HK-2 (cell line): ENCODE data around the gene IFNL2.

ENCODE experiments used
- DNase-seq: peaks from one replicate; pipeline ENCODE4 v3.0.0-alpha.2; 2018; ENCODE audit not compliant: unreplicated experiment

The IFNL2 gene

DNA sequence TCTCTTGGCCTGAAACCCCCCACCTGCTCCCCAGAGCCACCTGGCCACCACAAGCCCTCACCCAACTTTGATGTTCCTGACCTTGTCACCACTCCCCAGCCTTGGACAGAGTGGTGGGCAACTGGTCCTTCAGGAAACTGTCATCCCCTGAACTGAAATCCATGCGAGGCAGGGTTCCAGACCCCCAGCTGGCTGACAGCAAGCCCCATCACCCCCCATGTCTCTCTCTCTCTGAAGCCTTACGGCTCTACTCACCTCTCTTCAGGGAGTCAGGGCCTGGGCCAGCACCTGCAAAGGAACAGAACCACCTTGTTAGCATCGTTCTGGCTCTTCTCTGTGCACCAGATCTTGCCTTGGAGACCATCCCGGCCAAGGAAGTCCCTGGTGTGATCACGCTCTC is 49.9 kb downstream of the IFNL2 start:
- no peak for DNase-seq

GRCh38 chr19:39318690-39319089 is 50.5 kb downstream of the IFNL2 start:
- no peak for DNase-seq

DNA sequence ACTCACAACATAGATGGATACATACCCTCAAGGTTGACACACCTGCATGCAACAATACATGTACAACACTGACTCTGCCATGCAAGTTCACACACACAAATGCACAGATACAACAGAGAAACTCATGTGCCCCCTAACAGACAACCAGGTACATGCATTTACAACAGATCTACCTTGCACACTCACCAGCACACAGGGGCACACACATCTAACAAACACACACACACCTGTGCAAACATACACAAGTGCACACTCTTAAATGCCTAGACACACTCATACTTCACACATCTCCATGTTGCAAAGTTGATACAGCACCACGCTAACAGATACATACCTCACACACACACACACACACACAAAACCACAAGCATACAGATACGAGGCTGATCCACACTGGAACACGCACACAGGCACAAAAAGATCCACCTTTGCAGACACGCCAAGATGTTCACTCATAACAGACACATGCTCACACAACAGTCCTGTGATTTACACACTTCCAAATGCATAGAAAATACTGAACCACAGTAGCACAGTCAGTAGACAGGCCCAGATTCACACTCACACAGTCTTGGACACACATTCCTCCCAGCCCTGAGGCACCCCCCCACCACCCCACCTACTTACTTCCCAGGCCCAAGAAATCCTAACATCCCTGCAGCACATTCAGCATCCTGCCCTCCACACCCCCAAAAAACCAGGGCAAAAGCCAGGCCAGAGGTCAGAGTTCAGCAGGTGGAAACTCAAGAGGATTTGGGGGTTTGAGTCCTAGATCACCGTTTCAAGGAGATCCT is 51.1 kb downstream of the IFNL2 start:
- no peak for DNase-seq
